ENCODE measurements around the gene SEMA4C. TPM values are rescaled to one million over a fixed set of nuclear protein-coding genes. Genes with fewer than 3 reads are reported as not detected.

The SEMA4C gene
- polyA plus RNA-seq, 2 of the 4 experiments (the other 2 are of a cell fraction), result 11.0 to 14.4 TPM

- Histone ChIP-seq H3K4me1 (no peaks in the 10 kb centered on the region), H3K4me3 (no peak overlapping the region), H3K27ac (no peak overlapping the region), H3K4me2 (no peak overlapping the region), H3K9me3 (peaks cover 24% of the 10 kb centered on the region)
- TF ChIP-seq CHD2 (IDR thresholded peaks at IDR 0.05; ENCODE audit: low read length, partially characterized antibody) (no peak), RARB (CRISPR knock-in tag; IDR thresholded peaks at IDR 0.05) (no peak), JUNB (IDR thresholded peaks at IDR 0.05) (no peak), ZC3H11A (IDR thresholded peaks at IDR 0.05) (no peak), ZNF302 (CRISPR knock-in tag; IDR thresholded peaks at IDR 0.05) (no peak), RNF2 (IDR thresholded peaks at IDR 0.05; ENCODE audit: borderline replicate concordance, low read depth) (no peak), HEYL (CRISPR knock-in tag; IDR thresholded peaks at IDR 0.05) (no peak), BHLHE40 (IDR thresholded peaks at IDR 0.05; ENCODE audit: low read depth, low read length) (no peak), USF2 (IDR thresholded peaks at IDR 0.05) (no peak), HOXB13 (CRISPR knock-in tag; IDR thresholded peaks at IDR 0.05; ENCODE audit: low read depth) (no peak), RAD21 (conservative IDR thresholded peaks at IDR 0.05 in 1 of 2, IDR thresholded peaks at IDR 0.05 in 1 of 2) (no peak), BCL3 (IDR thresholded peaks at IDR 0.05) (no peak), EHF (CRISPR knock-in tag; IDR thresholded peaks at IDR 0.05) (no peak)
- TF ChIP-seq, protein P1, sequence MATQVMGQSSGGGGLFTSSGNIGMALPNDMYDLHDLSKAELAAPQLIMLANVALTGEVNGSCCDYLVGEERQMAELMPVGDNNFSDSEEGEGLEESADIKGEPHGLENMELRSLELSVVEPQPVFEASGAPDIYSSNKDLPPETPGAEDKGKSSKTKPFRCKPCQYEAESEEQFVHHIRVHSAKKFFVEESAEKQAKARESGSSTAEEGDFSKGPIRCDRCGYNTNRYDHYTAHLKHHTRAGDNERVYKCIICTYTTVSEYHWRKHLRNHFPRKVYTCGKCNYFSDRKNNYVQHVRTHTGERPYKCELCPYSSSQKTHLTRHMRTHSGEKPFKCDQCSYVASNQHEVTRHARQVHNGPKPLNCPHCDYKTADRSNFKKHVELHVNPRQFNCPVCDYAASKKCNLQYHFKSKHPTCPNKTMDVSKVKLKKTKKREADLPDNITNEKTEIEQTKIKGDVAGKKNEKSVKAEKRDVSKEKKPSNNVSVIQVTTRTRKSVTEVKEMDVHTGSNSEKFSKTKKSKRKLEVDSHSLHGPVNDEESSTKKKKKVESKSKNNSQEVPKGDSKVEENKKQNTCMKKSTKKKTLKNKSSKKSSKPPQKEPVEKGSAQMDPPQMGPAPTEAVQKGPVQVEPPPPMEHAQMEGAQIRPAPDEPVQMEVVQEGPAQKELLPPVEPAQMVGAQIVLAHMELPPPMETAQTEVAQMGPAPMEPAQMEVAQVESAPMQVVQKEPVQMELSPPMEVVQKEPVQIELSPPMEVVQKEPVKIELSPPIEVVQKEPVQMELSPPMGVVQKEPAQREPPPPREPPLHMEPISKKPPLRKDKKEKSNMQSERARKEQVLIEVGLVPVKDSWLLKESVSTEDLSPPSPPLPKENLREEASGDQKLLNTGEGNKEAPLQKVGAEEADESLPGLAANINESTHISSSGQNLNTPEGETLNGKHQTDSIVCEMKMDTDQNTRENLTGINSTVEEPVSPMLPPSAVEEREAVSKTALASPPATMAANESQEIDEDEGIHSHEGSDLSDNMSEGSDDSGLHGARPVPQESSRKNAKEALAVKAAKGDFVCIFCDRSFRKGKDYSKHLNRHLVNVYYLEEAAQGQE (IDR thresholded peaks at IDR 0.05), result no peak
- TF ChIP-seq, protein P2, sequence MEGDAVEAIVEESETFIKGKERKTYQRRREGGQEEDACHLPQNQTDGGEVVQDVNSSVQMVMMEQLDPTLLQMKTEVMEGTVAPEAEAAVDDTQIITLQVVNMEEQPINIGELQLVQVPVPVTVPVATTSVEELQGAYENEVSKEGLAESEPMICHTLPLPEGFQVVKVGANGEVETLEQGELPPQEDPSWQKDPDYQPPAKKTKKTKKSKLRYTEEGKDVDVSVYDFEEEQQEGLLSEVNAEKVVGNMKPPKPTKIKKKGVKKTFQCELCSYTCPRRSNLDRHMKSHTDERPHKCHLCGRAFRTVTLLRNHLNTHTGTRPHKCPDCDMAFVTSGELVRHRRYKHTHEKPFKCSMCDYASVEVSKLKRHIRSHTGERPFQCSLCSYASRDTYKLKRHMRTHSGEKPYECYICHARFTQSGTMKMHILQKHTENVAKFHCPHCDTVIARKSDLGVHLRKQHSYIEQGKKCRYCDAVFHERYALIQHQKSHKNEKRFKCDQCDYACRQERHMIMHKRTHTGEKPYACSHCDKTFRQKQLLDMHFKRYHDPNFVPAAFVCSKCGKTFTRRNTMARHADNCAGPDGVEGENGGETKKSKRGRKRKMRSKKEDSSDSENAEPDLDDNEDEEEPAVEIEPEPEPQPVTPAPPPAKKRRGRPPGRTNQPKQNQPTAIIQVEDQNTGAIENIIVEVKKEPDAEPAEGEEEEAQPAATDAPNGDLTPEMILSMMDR (IDR thresholded peaks at IDR 0.05), result no peak
- TF ChIP-seq, protein P3, sequence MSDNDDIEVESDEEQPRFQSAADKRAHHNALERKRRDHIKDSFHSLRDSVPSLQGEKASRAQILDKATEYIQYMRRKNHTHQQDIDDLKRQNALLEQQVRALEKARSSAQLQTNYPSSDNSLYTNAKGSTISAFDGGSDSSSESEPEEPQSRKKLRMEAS (IDR thresholded peaks at IDR 0.05), result no peak
- FAIRE-seq (no peak), DNase-seq (ENCODE audit: low read depth in 1 of 2, low spot score in 1 of 2) (no peak), ATAC-seq (no peak)
- ChIA-PET POLR2A (no interaction called here), CTCF (interaction anchor here (1.0 to 1.3 kb wide), 3 partner anchors 34 to 59 kb away, joined by 4 to 6 read pairs (median 4); partner anchors contain the start of gene ANKRD39)
- 73% methylated on average over 21 of the region's 22 CpGs for WGBS (ENCODE audit: missing lambda C conversion rate)
Observed at GRCh38 chr2:96916646-96917543, 47.0 kb upstream of the SEMA4C start.

DNA sequence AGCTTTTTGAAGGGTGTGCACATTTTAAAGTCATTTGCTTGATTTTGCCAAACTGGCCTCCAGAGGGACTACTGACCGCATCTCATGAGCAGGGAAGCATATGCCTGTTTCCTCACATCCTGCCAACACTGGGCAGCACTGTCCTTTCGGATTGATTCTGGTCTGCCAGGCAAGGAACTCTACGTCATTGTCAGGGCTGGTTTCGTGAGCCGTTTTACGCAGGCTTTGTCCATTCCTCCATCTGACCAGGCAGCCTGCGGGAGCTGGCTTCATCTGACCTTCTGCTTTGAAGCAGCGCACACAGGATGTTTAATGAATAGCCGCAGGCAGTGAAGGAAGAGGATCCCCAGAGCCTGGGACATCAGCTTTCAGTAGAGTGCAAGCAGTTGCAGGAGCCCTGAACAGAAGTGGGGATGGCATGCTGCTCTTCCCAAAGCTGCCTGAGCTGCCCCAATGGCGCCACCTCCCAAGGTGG is 46.3 kb upstream of the SEMA4C start:
- POLR2A ChIA-PET, result no interaction called here
- Histone ChIP-seq H3K4me1 (no peaks in the 10 kb centered on the region), H3K9me3 (peaks cover 24% of the 10 kb centered on the region), H3K4me2 (no peak overlapping the region), H3K27ac (no peak overlapping the region), H3K4me3 (no peak overlapping the region)
- FAIRE-seq, result no peak
- no peak for DNase-seq (ENCODE audit: low read depth in 1 of 2, low spot score in 1 of 2)
- CTCF ChIA-PET, result interaction anchor here (1.0 to 1.3 kb wide), 2 partner anchors 48 to 58 kb away, joined by 4 to 6 read pairs; partner anchors contain the start of gene ANKRD39
- no peak for ATAC-seq
- TF ChIP-seq RARB (CRISPR knock-in tag; IDR thresholded peaks at IDR 0.05) (no peak), POLR2A (IDR thresholded peaks at IDR 0.05; ENCODE audit: low read length) (no peak), ZFP36 (IDR thresholded peaks at IDR 0.05; ENCODE audit: borderline replicate concordance, partially characterized antibody) (no peak), RFX5 (IDR thresholded peaks at IDR 0.05) (no peak), EHF (CRISPR knock-in tag; IDR thresholded peaks at IDR 0.05) (no peak), NPAS2 (CRISPR knock-in tag; IDR thresholded peaks at IDR 0.05; ENCODE audit: borderline replicate concordance) (no peak), ZC3H11A (IDR thresholded peaks at IDR 0.05) (no peak), FOSB (CRISPR knock-in tag; IDR thresholded peaks at IDR 0.05) (no peak), SMC3 (IDR thresholded peaks at IDR 0.05) (no peak)
- TF ChIP-seq, protein P4, sequence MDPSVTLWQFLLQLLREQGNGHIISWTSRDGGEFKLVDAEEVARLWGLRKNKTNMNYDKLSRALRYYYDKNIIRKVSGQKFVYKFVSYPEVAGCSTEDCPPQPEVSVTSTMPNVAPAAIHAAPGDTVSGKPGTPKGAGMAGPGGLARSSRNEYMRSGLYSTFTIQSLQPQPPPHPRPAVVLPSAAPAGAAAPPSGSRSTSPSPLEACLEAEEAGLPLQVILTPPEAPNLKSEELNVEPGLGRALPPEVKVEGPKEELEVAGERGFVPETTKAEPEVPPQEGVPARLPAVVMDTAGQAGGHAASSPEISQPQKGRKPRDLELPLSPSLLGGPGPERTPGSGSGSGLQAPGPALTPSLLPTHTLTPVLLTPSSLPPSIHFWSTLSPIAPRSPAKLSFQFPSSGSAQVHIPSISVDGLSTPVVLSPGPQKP (IDR thresholded peaks at IDR 0.05; ENCODE audit: low read depth, low read length), result no peak
- 70% methylated on average over 9 of the region's 10 CpGs for WGBS (ENCODE audit: missing lambda C conversion rate)
